Measurements from ENCODE around the gene RPP21.

GRCh38 chr6:30350524-30350923 lies 5.6 kb downstream of the RPP21 start:
- TF ChIP-seq EZH2 (IDR thresholded peaks at IDR 0.05; ENCODE audit: borderline replicate concordance, insufficient read depth, low read length, poor library complexity, severe bottlenecking) (no peak), CTCF (IDR thresholded peaks at IDR 0.05; ENCODE audit: poor library complexity, severe bottlenecking) (no peak), POLR2AphosphoS5 (IDR thresholded peaks at IDR 0.05) (no peak)
